ENCODE data around the gene TSC22D1.

GRCh38 chr13:44464471-44464870 lies 111.7 kb downstream of the TSC22D1 start:
- no peak for TF ChIP-seq CTCF (IDR thresholded peaks at IDR 0.05)
- no peak for TF ChIP-seq POLR2A (IDR thresholded peaks at IDR 0.05)

All from lower leg skin (tissue), 3 donors.